HG03060 (cell line): ENCODE data around the gene RGS9BP.

Source experiments
- ATAC-seq: cut with Tn5 transposase; IDR thresholded peaks from one replicate; pipeline ENCODE4 v1.9.1; 2021; ENCODE audit warnings: low read depth, moderate number of reproducible peaks; ENCODE audit not compliant: unreplicated experiment

RGS9BP gene

GRCh38 chr19:32669310-32669709, 6.3 kb upstream of the RGS9BP start:
- ATAC-seq, result no peak

- ATAC-seq, result no peak
These were observed 3.6 kb upstream of the RGS9BP start for GRCh38 chr19:32671883-32672593.

- ATAC-seq, result no peak
These were observed 2.8 kb upstream of the RGS9BP start for GRCh38 chr19:32672841-32673240.

GRCh38 chr19:32673573-32673972, 2.1 kb upstream of the RGS9BP start:
- ATAC-seq, result no peak

DNA sequence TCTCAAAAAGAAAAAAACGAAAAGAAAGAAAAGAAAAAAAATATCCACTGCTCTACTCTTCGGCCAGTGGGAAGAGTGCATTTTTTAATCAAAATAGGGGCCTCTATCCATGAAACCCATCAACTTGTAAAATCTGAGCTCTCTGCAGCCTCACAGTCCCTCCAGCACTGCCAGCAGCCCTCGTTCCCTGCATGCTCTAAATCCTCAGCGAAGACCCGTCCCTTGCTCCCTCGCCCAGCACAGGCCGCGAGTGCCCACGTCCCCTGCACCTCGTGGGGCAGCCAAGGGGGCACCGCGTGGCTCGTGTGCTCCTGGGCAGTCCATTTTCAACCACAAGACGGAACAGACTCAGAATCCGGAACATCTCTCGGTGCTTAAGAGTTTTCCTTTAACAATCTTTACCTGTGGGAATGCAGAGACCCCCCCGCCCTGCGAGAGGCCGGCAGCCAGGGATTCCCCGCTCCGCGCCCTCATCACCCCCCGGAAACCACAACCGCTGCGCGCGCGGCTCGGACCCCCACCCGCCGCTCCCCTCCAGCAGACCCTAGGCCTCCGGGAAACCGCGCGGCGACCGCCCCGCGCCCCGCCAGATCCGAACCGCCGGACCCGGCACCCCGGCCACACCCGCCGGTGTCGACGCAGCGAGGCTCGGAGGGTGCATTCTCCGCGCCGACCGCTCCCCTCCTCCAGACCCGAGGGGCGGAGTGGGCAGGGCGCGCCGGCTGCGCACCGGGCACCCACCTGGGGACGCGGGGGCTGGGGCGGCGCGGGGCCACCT, 1.3 kb upstream of the RGS9BP start:
- no peak for ATAC-seq

GRCh38 chr19:32674931-32675719, 523 bp upstream of the RGS9BP start, which contains the start of gene ANKRD27:
ANKRD27 (minus strand) TSS chr19:32675180; CDS start chr19:32659015, 16,165 bp downstream.
- ATAC-seq, result peak; percentile 95

GRCh38 chr19:32676186-32676894, 692 bp downstream of the RGS9BP start:
- no peak for ATAC-seq

GRCh38 chr19:32676895-32677359, 1.3 kb downstream of the RGS9BP start:
- ATAC-seq, result no peak

- no peak for ATAC-seq
These were observed 2.0 kb downstream of the RGS9BP start for GRCh38 chr19:32677657-32678056.

- no peak for ATAC-seq
These were observed 5.3 kb downstream of the RGS9BP start for GRCh38 chr19:32680986-32681385.

- ATAC-seq, result no peak
These were observed 6.7 kb downstream of the RGS9BP start for GRCh38 chr19:32682317-32682716.

DNA sequence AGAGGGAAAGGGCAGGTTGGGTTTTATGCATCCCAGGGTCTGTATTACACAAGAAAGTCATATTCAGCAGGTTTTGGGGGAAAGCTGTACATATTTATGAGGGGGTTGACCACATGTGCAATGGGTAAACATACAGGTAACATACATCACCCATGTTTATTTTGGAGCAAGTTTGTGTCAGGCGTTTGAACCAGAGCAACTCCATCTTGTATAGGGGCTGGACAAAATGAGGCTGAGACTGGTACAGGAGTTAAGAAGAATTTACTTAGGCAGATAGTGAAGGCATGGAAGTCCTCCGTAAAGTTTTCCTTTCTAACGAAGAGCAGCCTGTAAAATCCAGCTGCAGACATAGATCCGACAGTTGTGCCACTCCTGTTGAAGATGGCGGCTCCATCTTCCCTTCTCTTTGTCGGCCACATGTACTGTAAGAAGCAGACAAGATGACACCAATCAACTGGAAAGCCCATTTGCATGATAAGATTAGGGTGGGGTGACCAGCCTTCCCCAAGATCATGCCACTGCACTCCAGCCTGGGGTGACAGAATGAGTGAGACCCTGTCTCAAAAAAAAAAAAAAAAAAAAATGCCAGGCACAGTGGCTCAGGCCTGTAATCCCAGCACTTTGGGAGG, 11.3 kb downstream of the RGS9BP start:
- no peak for ATAC-seq

GRCh38 chr19:32687681-32688080, 12.0 kb downstream of the RGS9BP start:
- ATAC-seq, result no peak

DNA sequence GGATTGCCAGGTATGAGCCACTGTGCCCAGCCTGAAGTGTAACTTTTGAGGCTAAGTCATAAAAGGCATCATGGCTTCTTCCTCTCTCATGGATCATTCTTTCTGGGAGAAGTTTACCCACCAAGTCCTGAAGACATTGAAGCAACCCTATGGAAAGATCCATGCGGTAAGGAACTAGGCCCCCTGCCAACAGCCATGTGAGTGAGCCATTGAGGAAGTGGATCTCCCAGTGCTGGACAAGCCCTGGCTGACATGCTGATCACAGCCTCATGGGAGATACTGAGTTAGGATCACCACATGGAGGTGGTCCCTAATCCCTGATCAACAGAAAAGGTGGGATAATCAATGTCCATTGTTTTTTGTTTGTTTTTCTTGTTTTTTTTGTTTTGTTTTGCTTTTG, 12.7 kb downstream of the RGS9BP start:
- no peak for ATAC-seq

DNA sequence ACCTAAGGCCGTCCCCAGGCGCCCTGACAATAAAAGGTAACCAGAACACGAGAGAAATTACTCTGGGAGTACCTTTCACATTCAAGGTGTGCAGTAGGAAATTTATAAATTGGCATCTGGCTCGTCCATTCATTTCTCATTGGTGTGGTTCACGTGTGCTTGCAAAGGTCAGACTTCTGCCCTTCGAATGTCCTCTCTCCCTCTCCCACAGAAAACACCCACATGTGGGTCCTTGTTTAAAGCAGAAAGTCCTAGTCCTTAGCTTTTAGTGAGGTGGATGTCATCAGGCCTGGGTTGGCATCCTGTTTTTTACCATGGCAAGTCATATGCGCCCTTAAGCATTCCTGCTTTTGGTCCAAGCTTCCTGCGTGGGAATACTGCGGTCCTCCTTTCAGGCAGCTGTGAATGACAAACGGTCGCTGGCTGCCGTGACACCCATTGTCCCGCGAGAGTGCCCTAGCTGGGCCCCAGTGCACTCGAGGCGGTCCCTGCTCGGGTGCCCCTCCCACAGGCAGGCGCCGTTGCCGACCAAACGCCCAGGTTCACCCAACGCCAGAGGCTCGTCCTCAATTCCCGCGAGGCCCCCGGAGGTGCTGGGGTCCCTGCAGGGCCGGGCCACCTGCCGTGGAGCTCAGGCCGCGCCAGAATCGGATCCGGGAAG, 15.8 kb downstream of the RGS9BP start, which contains the start of gene NUDT19:
NUDT19 (plus strand) TSS at position 531 of the 661 bp plus-strand sequence. CDS start 140 bp downstream, outside the sequence.
- peak; percentile 73 for ATAC-seq

DNA sequence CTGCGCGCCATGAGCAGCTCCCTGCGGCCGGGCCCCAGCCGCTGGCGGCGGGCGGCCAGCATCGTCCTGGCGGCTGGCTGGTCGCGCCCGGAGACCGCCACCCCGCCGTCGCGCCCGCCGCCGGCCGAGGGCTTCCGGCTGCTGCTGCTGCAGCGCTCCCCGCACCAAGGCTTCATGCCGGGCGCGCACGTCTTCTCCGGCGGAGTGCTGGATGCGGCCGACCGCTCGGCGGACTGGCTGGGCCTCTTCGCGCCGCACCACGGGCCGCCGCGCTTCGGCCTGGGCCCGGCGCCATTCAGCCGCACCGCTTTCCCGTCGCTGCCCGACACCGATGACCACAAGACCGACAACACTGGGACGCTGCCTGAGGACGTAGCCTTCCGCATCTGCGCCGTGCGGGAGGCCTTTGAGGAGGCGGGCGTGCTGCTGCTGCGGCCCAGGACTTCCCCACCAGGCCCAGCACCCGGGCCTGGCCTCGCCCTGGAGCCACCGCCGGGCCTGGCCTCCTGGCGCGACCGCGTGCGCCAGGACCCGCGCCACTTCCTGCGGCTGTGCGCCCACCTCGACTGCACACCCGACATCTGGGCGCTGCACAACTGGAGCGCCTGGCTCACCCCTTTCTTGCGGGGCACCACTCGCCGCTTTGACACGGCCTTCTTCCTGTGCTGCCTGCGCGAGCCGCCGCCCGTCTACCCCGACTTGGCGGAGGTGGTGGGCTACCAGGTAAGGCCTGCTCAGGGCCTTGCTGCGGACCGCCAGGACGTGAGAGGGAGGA, 16.5 kb downstream of the RGS9BP start:
- peak; percentile 15 for ATAC-seq

DNA sequence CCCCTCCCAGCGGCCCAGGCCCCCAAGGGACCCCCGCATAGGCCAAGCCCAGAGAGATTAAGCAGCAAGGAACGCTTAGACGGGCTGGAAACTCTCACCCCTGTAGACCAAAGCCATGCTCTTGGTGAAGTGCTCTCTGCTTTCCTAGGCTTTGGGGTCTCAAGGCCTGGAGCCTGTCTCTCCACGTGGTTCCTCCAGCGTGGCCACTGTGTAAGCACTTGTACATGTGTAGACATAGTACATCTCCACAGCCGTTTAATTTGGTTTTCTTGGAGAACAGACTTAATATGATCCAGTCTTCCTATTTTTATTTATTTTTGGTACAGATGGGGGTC, 17.0 kb downstream of the RGS9BP start:
- ATAC-seq, result no peak
